Measurements from ENCODE around the gene GLDN. TPM values are rescaled to one million over a fixed set of nuclear protein-coding genes. Genes with fewer than 3 reads are reported as not detected.
A peak's percentile ranks its signal among the peaks of the same experiment; 100 is the strongest.

The GLDN gene
- total and polyA plus RNA-seq, 2 donors from 2014 or later, result 0.71 to 4.0 TPM

GRCh38 chr15:51401872-51402517 lies 60.5 kb downstream of the GLDN start:
- FAIRE-seq (no peak), DNase-seq (peak in 3 of 5 donors; percentile 21 to 38 (median 36))
- Histone ChIP-seq H3K36me3 (ENCODE audit: control insufficient read depth in 2 of 3, insufficient read depth in 3 of 3, low read length in 3 of 3) (no peaks in the 10 kb centered on the region), H3K27me3 (ENCODE audit: control insufficient read depth, insufficient read depth, low read length) (no peaks in the 10 kb centered on the region), H3K9me3 (ENCODE audit: control insufficient read depth in 2 of 3, insufficient read depth in 1 of 3, low read length in 3 of 3) (no peaks in the 10 kb centered on the region), H3K9ac (ENCODE audit: low read length in 3 of 3) (no peak overlapping the region), H3K4me3 (ENCODE audit: low read length in 3 of 3) (no peak overlapping the region), H3K4me1 (ENCODE audit: control insufficient read depth in 2 of 3, insufficient read depth in 2 of 3, low read depth in 1 of 3, low read length in 3 of 3) (no peaks in the 10 kb centered on the region), H3K27ac (ENCODE audit: low read depth in 2 of 2, low read length in 2 of 2) (no peak overlapping the region)
- peak; percentile 26 for TF ChIP-seq CTCF (IDR thresholded peaks at IDR 0.05; ENCODE audit: borderline replicate concordance, extremely low read depth, insufficient read depth)
- intact Hi-C loops (cut with DNase I), result no loop called here

GRCh38 chr15:51403072-51403878 lies 61.8 kb downstream of the GLDN start:
- intact Hi-C loops (cut with DNase I), result no loop called here
- Histone ChIP-seq H3K36me3 (ENCODE audit: control insufficient read depth in 2 of 3, insufficient read depth in 3 of 3, low read length in 3 of 3) (no peaks in the 10 kb centered on the region), H3K4me3 (ENCODE audit: low read length in 3 of 3) (no peak overlapping the region), H3K27ac (ENCODE audit: low read depth in 2 of 2, low read length in 2 of 2) (no peak overlapping the region), H3K4me1 (ENCODE audit: control insufficient read depth in 2 of 3, insufficient read depth in 2 of 3, low read depth in 1 of 3, low read length in 3 of 3) (no peaks in the 10 kb centered on the region), H3K27me3 (ENCODE audit: control insufficient read depth, insufficient read depth, low read length) (no peaks in the 10 kb centered on the region), H3K9ac (ENCODE audit: low read length in 3 of 3) (no peak overlapping the region), H3K9me3 (ENCODE audit: control insufficient read depth in 2 of 3, insufficient read depth in 1 of 3, low read length in 3 of 3) (no peaks in the 10 kb centered on the region)
- TF ChIP-seq CTCF (IDR thresholded peaks at IDR 0.05; ENCODE audit: borderline replicate concordance, extremely low read depth, insufficient read depth), result peak; percentile 50
- peak in 3 of 5 donors; percentile 23 to 68 (median 56) for DNase-seq
- no peak for FAIRE-seq

GRCh38 chr15:51403946-51404695 lies 62.7 kb downstream of the GLDN start:
- no peak for DNase-seq
- Histone ChIP-seq H3K4me3 (ENCODE audit: low read length in 3 of 3) (no peak overlapping the region), H3K9me3 (ENCODE audit: control insufficient read depth in 2 of 3, insufficient read depth in 1 of 3, low read length in 3 of 3) (no peaks in the 10 kb centered on the region), H3K27ac (ENCODE audit: low read depth in 2 of 2, low read length in 2 of 2) (no peak overlapping the region), H3K4me1 (ENCODE audit: control insufficient read depth in 2 of 3, insufficient read depth in 2 of 3, low read depth in 1 of 3, low read length in 3 of 3) (no peaks in the 10 kb centered on the region), H3K27me3 (ENCODE audit: control insufficient read depth, insufficient read depth, low read length) (no peaks in the 10 kb centered on the region), H3K36me3 (ENCODE audit: control insufficient read depth in 2 of 3, insufficient read depth in 3 of 3, low read length in 3 of 3) (no peaks in the 10 kb centered on the region), H3K9ac (ENCODE audit: low read length in 3 of 3) (no peak overlapping the region)
- intact Hi-C loops (cut with DNase I), result no loop called here
- FAIRE-seq, result no peak
- no peak for TF ChIP-seq CTCF (IDR thresholded peaks at IDR 0.05; ENCODE audit: borderline replicate concordance, extremely low read depth, insufficient read depth)

Data from kidney (tissue), 14 donors.